ENCODE results near the gene THEM5.

THEM5 gene

DNA sequence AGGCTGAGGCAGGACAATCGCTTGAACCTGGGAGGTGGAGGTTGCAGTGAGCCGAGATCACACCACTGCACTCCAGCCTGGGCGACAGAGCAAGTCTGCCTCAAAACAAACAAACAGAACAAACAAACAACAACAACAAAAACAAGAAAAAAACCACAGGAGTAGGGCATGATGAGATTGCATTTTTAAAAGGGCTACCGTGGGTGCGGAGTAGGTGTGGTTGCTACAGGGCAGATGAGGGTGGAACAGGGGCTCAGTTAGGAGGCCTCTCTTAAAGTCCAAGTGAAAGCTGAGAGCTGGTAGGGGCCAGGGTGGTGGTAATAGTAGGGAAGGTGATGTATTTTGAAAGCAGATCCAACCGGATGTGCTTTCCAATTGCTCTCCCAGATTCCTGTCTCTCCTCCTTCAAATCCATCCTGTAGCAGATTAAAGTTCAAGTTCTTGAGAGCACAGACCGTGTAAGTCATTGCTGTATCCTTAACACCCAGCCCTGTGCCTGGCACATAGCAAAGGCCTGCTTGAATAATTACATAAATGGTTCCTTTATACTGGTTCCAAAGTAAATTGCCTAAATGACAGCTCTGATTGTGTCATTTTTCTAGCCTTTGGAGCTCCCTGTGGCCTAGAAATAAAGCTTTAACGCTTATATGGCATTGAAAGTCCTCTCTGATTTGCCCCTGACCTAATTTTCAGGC is 44.1 kb downstream of the THEM5 start:
- Histone ChIP-seq H3K4me3 (no peak overlapping the region), H3K27ac (no peak overlapping the region)
- no peak for DNase-seq (ENCODE audit: low spot score)
- no peak for TF ChIP-seq CTCF (IDR thresholded peaks at IDR 0.05)

DNA sequence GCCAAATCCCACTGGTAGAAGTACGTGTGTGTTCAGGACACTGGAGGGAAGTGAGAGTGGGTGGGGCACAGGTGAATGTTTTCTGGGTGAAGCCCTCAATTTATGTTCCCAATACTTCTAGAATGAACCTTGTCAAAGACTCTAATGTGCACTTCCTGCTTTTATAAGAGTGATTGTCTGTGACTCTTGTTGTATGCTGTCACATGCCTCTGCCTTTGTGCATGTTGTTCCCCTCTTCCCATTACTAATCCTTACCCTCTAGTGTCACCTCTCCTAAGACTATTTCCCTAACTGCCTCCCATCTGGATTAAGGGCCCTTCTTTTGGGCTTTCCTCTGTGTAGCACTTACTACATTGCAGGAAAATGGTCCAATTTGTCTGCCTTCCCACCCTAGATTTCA is 45.7 kb downstream of the THEM5 start:
- no peak overlapping the region for H3K4me3 ChIP-seq
- TF ChIP-seq CTCF (IDR thresholded peaks at IDR 0.05): no peak
- H3K27ac ChIP-seq: no peak overlapping the region
- no peak for DNase-seq (ENCODE audit: low spot score)

GRCh38 chr1:151807131-151807530 is 46.4 kb downstream of the THEM5 start:
- no peak for TF ChIP-seq CTCF (IDR thresholded peaks at IDR 0.05)
- no peak overlapping the region for H3K27ac ChIP-seq
- H3K4me3 ChIP-seq: no peak overlapping the region
- DNase-seq (ENCODE audit: low spot score): no peak

DNA sequence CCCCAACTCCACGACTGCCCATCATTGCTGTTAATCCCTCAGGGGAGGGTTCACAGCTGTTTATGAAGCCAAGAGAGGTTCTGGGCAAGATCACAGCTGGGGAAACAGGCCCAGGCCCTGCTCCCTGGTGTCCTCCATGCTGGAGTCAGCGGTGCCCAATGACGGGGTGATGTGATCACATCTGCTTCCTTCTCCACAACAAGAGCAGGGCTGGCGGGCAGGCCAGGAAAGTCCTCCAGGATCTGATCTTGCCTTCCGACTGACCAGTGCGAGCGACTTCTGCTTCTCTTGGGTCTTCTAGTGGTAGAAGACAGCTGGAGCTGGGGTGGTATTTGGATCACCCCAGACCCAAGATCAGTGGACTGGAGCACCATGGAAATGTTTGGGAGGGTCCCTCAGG is 47.3 kb downstream of the THEM5 start:
- peak; percentile 64 for DNase-seq (ENCODE audit: low spot score)
- H3K4me3 ChIP-seq: no peak overlapping the region
- H3K27ac ChIP-seq: no peak overlapping the region
- TF ChIP-seq CTCF (IDR thresholded peaks at IDR 0.05): no peak

DNA sequence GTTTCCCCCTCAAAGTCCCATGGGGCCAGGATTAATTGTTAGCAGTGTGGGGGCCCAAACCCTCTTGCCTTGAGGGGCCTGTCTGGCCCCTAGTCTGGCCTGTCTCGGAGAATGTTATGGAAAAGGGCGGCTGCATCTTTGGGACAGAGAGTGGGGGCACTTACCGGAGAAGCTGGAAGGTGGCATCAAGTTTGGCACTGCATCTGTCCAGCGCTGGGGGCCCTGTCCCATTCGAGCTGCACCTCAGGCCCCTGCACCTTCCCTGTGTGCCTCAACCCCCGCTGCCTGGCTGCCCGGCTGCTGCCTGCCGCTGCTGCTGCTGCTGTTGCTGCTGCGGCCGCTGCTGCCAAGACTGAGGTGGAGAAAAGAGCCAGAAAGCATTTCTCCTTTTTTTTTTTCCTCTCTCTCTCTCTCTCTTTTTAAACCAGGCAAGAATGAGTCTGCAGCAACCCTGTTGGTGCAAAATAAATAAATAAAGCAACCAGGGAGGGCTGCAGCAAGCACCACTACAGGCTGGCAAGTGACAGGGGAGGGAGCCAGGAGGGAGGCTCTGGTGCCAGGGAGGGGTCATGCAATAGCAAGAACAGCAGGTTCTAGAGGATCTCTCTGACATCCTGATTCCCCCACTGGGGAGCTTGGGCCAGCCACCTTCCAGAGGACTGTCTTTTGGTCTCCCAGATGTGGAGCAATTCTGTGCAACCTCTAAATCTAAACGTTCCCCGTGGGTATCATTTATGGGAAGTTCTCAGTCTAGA is 48.3 kb downstream of the THEM5 start, which contains the start of gene LINGO4:
Gene LINGO4 (minus strand): TSS at position 354 of the 755 bp plus-strand sequence. CDS start 2,715 bp downstream, outside the sequence.
- TF ChIP-seq CTCF (IDR thresholded peaks at IDR 0.05): no peak
- DNase-seq (ENCODE audit: low spot score): peak; percentile 62
- Histone ChIP-seq H3K27ac (no peak within 1 kb of the TSS), H3K4me3 (no peak within 1 kb of the TSS)

- no peak for DNase-seq (ENCODE audit: low spot score)
- TF ChIP-seq CTCF (IDR thresholded peaks at IDR 0.05): no peak
These were observed 49.6 kb downstream of the THEM5 start for GRCh38 chr1:151803915-151804314.

GRCh38 chr1:151803164-151803563 is 50.3 kb downstream of the THEM5 start:
- DNase-seq (ENCODE audit: low spot score): peak; percentile 38
- no peak for TF ChIP-seq CTCF (IDR thresholded peaks at IDR 0.05)
- Histone ChIP-seq H3K4me3 (no peak overlapping the region), H3K27ac (no peak overlapping the region)

More at GRCh38 chr1:151803915-151804314, 49.6 kb downstream of the THEM5 start:
- no peak overlapping the region for H3K4me3 ChIP-seq
- no peak overlapping the region for H3K27ac ChIP-seq

Measured in coronary artery (tissue), 2 donors.